ENCODE results near the gene CDH7.

The CDH7 gene, protein sequence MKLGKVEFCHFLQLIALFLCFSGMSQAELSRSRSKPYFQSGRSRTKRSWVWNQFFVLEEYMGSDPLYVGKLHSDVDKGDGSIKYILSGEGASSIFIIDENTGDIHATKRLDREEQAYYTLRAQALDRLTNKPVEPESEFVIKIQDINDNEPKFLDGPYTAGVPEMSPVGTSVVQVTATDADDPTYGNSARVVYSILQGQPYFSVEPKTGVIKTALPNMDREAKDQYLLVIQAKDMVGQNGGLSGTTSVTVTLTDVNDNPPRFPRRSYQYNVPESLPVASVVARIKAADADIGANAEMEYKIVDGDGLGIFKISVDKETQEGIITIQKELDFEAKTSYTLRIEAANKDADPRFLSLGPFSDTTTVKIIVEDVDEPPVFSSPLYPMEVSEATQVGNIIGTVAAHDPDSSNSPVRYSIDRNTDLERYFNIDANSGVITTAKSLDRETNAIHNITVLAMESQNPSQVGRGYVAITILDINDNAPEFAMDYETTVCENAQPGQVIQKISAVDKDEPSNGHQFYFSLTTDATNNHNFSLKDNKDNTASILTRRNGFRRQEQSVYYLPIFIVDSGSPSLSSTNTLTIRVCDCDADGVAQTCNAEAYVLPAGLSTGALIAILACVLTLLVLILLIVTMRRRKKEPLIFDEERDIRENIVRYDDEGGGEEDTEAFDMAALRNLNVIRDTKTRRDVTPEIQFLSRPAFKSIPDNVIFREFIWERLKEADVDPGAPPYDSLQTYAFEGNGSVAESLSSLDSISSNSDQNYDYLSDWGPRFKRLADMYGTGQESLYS

DNA sequence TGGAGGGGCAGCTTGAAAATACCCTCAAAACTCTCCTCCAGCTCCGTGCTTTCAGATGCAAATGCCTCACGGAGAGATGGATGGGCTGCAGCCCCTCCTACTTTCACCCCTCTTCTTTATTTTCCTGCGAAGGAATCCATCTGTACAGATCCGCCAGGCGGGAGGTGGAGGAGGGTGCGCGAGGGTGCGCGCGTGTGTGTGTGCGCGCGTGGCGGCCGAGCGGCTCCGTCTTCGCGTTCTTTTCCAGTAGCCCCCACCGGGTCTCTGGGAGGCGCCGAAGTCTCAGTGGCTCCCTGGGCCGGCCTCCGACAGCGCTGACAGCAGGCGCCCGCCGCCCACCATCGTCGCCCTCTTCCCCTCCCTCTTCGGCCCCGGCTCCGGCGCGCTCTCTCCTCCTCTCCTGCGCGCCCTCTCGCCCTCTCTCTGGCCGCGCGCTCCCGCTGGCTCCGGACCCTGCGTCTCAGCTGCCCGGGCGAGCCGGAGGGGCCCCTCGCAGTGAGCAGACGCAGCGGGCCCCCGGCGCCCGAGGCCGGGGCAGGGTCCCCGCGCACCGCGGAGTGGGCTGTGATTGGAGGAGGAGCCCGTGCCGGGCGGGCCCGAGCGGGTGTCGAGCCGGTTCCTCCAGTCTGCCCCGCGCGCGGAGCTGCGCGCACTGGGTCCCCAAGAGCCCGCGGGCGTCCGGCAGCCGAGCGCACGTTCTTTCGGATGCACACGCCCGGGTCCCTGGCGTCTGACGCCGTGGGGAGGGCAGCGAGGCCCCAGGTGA is at the start of gene CDH7:
TSS of gene CDH7 (plus strand) at position 624 of the 766 bp plus-strand sequence. CDS start 11,831 bp downstream, outside the sequence.
- no peak for DNase-seq (ENCODE audit: low read depth)

DNA sequence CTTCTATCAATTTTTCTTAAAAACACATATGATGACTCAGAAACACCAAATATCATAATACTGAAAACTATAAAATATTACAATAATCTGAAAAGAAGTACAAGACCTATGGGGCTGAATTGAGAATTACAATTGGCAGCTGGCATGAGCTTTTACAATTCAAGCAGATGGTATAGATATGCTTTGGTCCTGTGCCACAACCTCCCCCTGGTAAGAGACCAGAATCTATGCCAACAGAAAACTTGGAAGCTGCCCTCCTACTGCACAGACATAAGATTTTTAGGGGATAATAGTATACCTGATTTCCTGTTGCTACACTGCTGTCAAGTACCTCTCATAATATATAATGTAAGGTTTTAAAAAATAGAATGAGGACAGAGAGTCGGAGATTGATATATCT is 46.8 kb upstream of the CDH7 start:
- H3K4me3 ChIP-seq (ENCODE audit: low read depth, low read length): no peak overlapping the region
- DNase-seq (ENCODE audit: low read depth): no peak
- TF ChIP-seq, protein P1, sequence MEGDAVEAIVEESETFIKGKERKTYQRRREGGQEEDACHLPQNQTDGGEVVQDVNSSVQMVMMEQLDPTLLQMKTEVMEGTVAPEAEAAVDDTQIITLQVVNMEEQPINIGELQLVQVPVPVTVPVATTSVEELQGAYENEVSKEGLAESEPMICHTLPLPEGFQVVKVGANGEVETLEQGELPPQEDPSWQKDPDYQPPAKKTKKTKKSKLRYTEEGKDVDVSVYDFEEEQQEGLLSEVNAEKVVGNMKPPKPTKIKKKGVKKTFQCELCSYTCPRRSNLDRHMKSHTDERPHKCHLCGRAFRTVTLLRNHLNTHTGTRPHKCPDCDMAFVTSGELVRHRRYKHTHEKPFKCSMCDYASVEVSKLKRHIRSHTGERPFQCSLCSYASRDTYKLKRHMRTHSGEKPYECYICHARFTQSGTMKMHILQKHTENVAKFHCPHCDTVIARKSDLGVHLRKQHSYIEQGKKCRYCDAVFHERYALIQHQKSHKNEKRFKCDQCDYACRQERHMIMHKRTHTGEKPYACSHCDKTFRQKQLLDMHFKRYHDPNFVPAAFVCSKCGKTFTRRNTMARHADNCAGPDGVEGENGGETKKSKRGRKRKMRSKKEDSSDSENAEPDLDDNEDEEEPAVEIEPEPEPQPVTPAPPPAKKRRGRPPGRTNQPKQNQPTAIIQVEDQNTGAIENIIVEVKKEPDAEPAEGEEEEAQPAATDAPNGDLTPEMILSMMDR (IDR thresholded peaks at IDR 0.05; ENCODE audit: control insufficient read depth, extremely low read depth, insufficient read depth): no peak

More for the DNA sequence above, at the start of gene CDH7:
- TF ChIP-seq, protein P1 (IDR thresholded peaks at IDR 0.05; ENCODE audit: control insufficient read depth, extremely low read depth, insufficient read depth): no peak
- H3K4me3 ChIP-seq (ENCODE audit: low read depth, low read length): peak within 1 kb of the TSS; percentile 55

DNA sequence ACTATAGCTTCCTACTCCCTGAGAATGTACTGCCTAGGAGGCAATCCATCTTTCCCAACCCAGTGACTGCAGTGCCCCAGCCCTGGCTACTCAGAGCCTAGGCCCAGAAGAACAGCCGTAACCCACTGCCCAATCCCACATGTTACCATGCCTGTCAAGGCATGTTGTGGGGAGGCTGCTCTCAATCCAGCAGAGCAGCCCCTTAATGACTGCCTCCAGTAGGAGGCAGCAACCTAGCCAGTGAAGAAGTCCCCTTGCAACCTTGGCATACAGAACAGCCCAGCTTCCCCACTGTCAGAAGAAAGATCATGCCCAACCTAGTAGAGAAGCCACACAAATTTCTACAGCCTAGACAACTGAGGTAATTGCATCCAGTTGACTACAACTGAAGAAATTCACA is 44.2 kb upstream of the CDH7 start:
- no peak overlapping the region for H3K4me3 ChIP-seq (ENCODE audit: low read depth, low read length)
- TF ChIP-seq, protein P1 (IDR thresholded peaks at IDR 0.05; ENCODE audit: control insufficient read depth, extremely low read depth, insufficient read depth): no peak
- no peak for DNase-seq (ENCODE audit: low read depth)

DNA sequence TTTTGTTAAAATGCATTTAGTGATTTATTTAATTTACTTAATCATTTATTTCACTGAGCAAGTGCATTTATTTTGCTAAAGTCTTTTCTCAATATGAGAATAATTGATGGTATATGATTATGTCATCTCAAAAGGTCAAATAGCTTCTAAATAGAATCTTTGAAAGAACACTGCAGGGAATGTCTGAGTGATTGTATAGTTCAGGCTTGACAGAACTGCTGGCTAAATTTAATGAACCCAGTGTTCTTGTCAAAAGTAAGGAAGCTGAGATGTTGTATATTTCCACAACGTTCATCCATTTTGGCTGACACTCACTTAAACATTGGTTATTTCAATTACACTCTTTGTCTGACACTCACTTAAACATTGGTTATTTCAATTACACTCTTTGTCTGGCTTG is 39.3 kb upstream of the CDH7 start:
- TF ChIP-seq, protein P1 (IDR thresholded peaks at IDR 0.05; ENCODE audit: control insufficient read depth, extremely low read depth, insufficient read depth): no peak
- no peak for DNase-seq (ENCODE audit: low read depth)

DNA sequence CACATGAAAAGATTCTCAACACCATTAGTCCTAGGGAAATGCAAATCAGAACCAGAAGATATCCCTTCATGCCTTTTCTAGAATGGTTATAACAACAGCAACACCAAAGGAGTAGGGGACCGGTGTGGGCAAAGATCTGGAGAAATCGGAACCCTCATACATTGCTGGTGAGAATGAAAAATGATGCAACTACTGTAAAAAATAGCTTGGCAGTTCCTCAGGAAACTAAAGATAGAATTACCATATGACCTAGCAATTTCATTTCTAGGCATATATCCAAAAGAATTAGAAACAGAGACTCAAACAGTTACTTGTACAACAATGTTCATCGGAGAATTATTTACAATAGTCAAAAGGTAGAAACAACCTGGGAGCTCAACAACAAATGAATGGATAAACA is 29.2 kb upstream of the CDH7 start:
- no peak overlapping the region for H3K4me3 ChIP-seq (ENCODE audit: low read depth, low read length)
- DNase-seq (ENCODE audit: low read depth): no peak
- TF ChIP-seq, protein P1 (IDR thresholded peaks at IDR 0.05; ENCODE audit: control insufficient read depth, extremely low read depth, insufficient read depth): no peak

More for the DNA sequence above, 39.3 kb upstream of the CDH7 start:
- no peak overlapping the region for H3K4me3 ChIP-seq (ENCODE audit: low read depth, low read length)

DNA sequence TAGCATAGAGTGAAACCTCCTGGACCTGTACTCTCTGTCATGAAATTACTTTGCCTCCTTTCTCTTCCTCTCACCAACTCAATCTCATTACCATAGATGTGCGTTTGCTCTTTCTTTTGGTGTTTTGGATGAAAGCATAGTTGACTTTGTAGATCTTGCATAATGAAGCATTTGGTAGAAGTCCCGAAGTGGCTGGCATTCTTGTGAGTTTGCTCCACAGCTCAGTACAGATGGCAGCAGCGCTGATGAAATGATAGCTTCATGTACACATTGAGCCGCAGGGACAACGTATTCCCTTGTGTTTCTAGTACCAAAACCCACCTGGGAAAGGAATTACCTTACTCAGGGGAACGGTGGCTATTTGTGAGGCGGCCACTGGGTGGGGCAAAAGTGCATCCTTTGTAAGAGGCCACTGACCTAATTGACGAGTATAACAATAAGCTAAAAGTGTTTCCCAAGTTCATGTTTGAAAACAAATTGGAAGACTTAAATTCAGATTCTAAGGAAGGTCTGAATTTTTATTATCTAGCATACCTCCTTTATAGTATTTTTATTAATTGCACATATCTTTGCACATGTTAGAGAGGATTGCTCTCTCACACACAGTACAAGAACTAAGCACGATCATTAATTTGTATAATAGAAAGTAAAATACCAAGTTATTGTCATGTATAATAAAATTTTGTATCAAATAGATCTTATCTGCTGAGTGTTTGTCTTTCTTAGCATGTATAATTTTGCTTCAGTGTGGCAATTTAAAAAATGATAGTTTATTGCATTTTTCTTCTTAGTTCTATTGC is 25.4 kb upstream of the CDH7 start:
- H3K4me3 ChIP-seq (ENCODE audit: low read depth, low read length): no peak overlapping the region
- peak; percentile 35 for DNase-seq (ENCODE audit: low read depth)
- TF ChIP-seq, protein P1 (IDR thresholded peaks at IDR 0.05; ENCODE audit: control insufficient read depth, extremely low read depth, insufficient read depth): peak; percentile 86
